Mesendoderm (in vitro differentiated cells): ENCODE data around the gene PPM1N.

Experiments
- DNase-seq: peaks from one replicate; pipeline ENCODE4 v3.0.0; 2013
- H2AK5ac ChIP-seq: 2 replicates; pipeline ENCODE4 v1.6.1; 2013; ENCODE audit warnings: low read length, inconsistent platforms
- H2BK120ac ChIP-seq: 2 replicates; pipeline ENCODE4 v1.6.1; 2013; ENCODE audit warnings: low read depth, mild to moderate bottlenecking, low read length, moderate library complexity, mixed read lengths
- H2BK15ac ChIP-seq: replicated peaks from 2 replicates; pipeline ENCODE4 v1.6.1; 2013; ENCODE audit warnings: low read depth, mild to moderate bottlenecking, moderate library complexity
- H2BK5ac ChIP-seq: 2 replicates; pipeline ENCODE4 v1.6.1; 2013; ENCODE audit warnings: low read length, inconsistent platforms
- H3K18ac ChIP-seq: 2 replicates; pipeline ENCODE4 v1.6.1; 2013; ENCODE audit warnings: mild to moderate bottlenecking, low read length, mixed read lengths
- H3K23ac ChIP-seq: one replicate; pipeline ENCODE4 v1.6.1; 2013; ENCODE audit warnings: low read length
- H3K27ac ChIP-seq: 2 replicates; pipeline ENCODE4 v1.5.1; 2013; ENCODE audit warnings: low read depth, mild to moderate bottlenecking, inconsistent platforms, low read length, moderate library complexity
- H3K27me3 ChIP-seq: 2 replicates; pipeline ENCODE4 v1.6.1; 2013; ENCODE audit warnings: low read length, control low read depth, mild to moderate bottlenecking, inconsistent platforms; ENCODE audit not compliant: insufficient read depth, poor library complexity
- H3K36me3 ChIP-seq: 2 replicates; pipeline ENCODE4 v1.6.1; 2013; ENCODE audit warnings: low read length, inconsistent platforms; ENCODE audit not compliant: control insufficient read depth, insufficient read depth
- H3K4ac ChIP-seq: one replicate; pipeline ENCODE4 v1.6.1; 2013; ENCODE audit warnings: low read depth, mild to moderate bottlenecking, low read length, moderate library complexity
- H3K4me1 ChIP-seq: 2 replicates; pipeline ENCODE4 v1.6.1; 2013; ENCODE audit warnings: low read depth, low read length, inconsistent platforms; ENCODE audit not compliant: control insufficient read depth
- H3K4me2 ChIP-seq: 2 replicates; pipeline ENCODE4 v1.6.1; 2013; ENCODE audit warnings: low read length
- H3K4me3 ChIP-seq: 2 replicates; pipeline ENCODE4 v1.5.1; 2013; ENCODE audit warnings: mild to moderate bottlenecking, low read length
- H3K56ac ChIP-seq: one replicate; pipeline ENCODE4 v1.6.1; 2013; ENCODE audit warnings: low read length
- H3K79me1 ChIP-seq: 2 replicates; pipeline ENCODE4 v1.6.1; 2013; ENCODE audit warnings: low read length, inconsistent platforms
- H3K79me2 ChIP-seq: 2 replicates; pipeline ENCODE4 v1.6.1; 2013; ENCODE audit warnings: mild to moderate bottlenecking, low read length; ENCODE audit not compliant: control insufficient read depth, insufficient read depth
- H3K9ac ChIP-seq: 2 replicates; pipeline ENCODE4 v1.6.1; 2013; ENCODE audit warnings: low read length, inconsistent platforms
- H4K5ac ChIP-seq: one replicate; pipeline ENCODE4 v1.6.1; 2013; ENCODE audit warnings: low read length
- H4K8ac ChIP-seq: one replicate; pipeline ENCODE4 v1.6.1; 2013; ENCODE audit warnings: low read depth, mild to moderate bottlenecking, control low read depth, low read length, moderate library complexity
- WGBS: extraction: QIAGEN DNeasy Blood & Tissue Kit; methylation state at CpG from one replicate; pipeline ENCODE4 v1.1.7; 2013; ENCODE audit warnings: low lambda C conversion rate, missing lambda C conversion rate; ENCODE audit not compliant: insufficient coverage; ENCODE audit errors: extremely low coverage; 5-methylcytosine and 5-hydroxymethylcytosine counted together

PPM1N gene

GRCh38 chr19:45483033-45483432 is 15.2 kb upstream of the PPM1N start:
- no peaks in the 10 kb centered on the region for H3K79me2 ChIP-seq
- no peak overlapping the region for H3K23ac ChIP-seq
- H2BK120ac ChIP-seq = no peak overlapping the region
- H3K4me1 ChIP-seq = no peaks in the 10 kb centered on the region
- no peak overlapping the region for H4K8ac ChIP-seq
- H3K36me3 ChIP-seq = no peaks in the 10 kb centered on the region
- H3K9ac ChIP-seq = no peak overlapping the region
- no peak overlapping the region for H3K4me2 ChIP-seq
- no peak overlapping the region for H2BK15ac ChIP-seq
- H3K18ac ChIP-seq = no peak overlapping the region
- no peak overlapping the region for H3K4me3 ChIP-seq
- H3K56ac ChIP-seq = no peak overlapping the region
- H2BK5ac ChIP-seq = no peak overlapping the region
- H2AK5ac ChIP-seq = no peak overlapping the region
- no peak overlapping the region for H4K5ac ChIP-seq
- H3K4ac ChIP-seq = no peak overlapping the region
- no peaks in the 10 kb centered on the region for H3K27me3 ChIP-seq
- no peak overlapping the region for H3K27ac ChIP-seq
- no peaks in the 10 kb centered on the region for H3K79me1 ChIP-seq
- no peak for DNase-seq
- WGBS = no CpG with 5 or more reads among the region's 5 CpGs

DNA sequence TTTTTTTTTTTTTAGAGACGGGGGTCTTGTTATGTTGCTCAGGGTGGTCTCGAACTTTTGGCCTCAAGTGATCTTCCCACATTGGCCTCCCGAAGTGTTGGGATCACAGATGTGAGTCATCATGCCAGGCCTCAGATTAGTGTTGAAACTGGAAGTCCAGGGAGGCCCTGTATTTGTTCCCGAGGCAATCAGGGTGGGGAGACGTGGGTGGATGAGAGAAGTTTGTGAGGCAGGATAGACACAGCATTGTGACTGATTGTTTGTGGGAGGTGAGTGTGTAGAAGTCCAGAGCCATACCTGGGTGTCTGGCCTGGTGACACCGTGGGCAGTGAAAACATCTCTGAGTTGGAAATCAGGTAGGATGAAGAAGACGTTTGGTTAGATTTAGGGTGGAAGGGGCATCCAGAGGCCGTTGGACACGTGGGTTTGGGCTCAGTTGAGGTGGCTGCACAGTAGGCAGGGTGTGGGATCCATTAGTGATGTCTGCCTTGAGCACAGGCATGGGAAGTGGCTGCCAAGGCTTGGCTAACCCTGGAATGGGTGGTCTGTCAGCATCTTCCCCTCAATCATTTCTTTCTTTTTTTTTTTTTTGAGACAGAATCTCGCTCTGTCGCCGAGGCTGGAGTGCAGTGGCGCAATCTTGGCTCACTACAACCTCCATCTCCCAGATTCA is 13.8 kb upstream of the PPM1N start:
- Histone ChIP-seq H3K4me3 (no peak overlapping the region), H2AK5ac (no peak overlapping the region), H3K4me1 (no peaks in the 10 kb centered on the region), H2BK120ac (no peak overlapping the region), H3K9ac (no peak overlapping the region), H3K36me3 (no peaks in the 10 kb centered on the region), H3K4ac (no peak overlapping the region), H3K4me2 (no peak overlapping the region), H2BK15ac (no peak overlapping the region), H3K23ac (no peak overlapping the region), H3K27ac (no peak overlapping the region), H3K56ac (no peak overlapping the region), H2BK5ac (no peak overlapping the region), H3K79me1 (no peaks in the 10 kb centered on the region), H3K27me3 (no peaks in the 10 kb centered on the region), H4K5ac (no peak overlapping the region), H3K18ac (no peak overlapping the region), H4K8ac (no peak overlapping the region), H3K79me2 (no peaks in the 10 kb centered on the region)
- WGBS = no CpG with 5 or more reads among the region's 13 CpGs
- DNase-seq = no peak

DNA sequence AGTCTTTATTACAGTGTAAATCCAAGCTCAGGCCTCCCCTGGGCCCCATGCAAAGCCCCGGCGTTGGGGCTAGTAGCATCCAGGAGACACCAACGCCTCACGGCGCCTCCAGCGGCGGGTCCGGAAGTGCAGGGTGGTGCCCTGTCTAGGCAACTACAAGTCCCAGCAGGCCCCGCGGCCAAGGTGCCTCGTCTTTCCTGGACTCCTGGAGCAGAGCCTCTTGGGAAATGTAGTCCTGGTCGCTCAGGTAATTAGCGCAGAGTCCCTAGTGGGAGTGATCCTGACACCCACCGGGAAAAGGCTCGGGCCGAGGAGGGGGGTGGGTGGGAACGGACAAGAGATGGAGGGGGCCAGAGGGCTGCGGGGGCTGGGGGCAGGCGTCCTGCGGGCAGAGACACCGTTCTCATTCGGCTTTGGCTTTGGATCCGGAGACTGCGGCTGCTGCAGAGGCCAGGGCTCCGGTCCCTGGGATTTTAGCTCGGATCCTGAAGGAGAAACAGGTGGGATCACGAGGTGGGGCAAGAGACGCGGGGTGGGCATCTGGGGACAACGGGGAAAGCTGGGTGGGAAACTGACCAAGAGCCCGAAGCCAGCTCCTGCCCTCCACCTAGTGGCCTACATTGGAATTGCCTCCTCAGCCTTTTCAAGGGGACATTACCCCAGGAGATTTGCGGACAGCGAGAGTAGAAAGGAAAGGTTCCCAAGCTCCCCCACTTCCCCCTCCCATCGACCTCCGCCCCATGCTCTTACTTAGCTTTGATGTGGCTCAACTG is 12.8 kb upstream of the PPM1N start:
- no peak overlapping the region for H3K27ac ChIP-seq
- no peak overlapping the region for H2BK15ac ChIP-seq
- peak overlapping the region; percentile 33 for H3K4me3 ChIP-seq
- H3K79me1 ChIP-seq = no peaks in the 10 kb centered on the region
- no peaks in the 10 kb centered on the region for H3K36me3 ChIP-seq
- H3K4me2 ChIP-seq = peak overlapping the region; percentile 76
- WGBS = no CpG with 5 or more reads among the region's 35 CpGs
- no peak overlapping the region for H3K23ac ChIP-seq
- H3K4ac ChIP-seq = peak overlapping the region; percentile 58
- no peaks in the 10 kb centered on the region for H3K79me2 ChIP-seq
- H3K9ac ChIP-seq = peak overlapping the region; percentile 69
- H4K8ac ChIP-seq = no peak overlapping the region
- H4K5ac ChIP-seq = no peak overlapping the region
- H3K56ac ChIP-seq = peak overlapping the region; percentile 76
- no peak overlapping the region for H2BK5ac ChIP-seq
- H3K18ac ChIP-seq = peak overlapping the region; percentile 94
- H3K27me3 ChIP-seq = no peaks in the 10 kb centered on the region
- DNase-seq = peak; percentile 97
- no peak overlapping the region for H2BK120ac ChIP-seq
- H3K4me1 ChIP-seq = no peaks in the 10 kb centered on the region
- H2AK5ac ChIP-seq = no peak overlapping the region

GRCh38 chr19:45488708-45489107 is 9.5 kb upstream of the PPM1N start:
- Histone ChIP-seq H3K79me1 (no peaks in the 10 kb centered on the region), H3K56ac (no peak overlapping the region), H3K4me1 (no peaks in the 10 kb centered on the region), H2BK5ac (no peak overlapping the region), H3K27me3 (no peaks in the 10 kb centered on the region), H3K23ac (no peak overlapping the region), H2BK120ac (no peak overlapping the region), H3K36me3 (no peaks in the 10 kb centered on the region), H3K4me2 (no peak overlapping the region), H3K4ac (no peak overlapping the region), H4K5ac (no peak overlapping the region), H3K79me2 (no peaks in the 10 kb centered on the region), H3K18ac (no peak overlapping the region), H2AK5ac (no peak overlapping the region), H2BK15ac (no peak overlapping the region), H3K27ac (no peak overlapping the region), H3K9ac (no peak overlapping the region), H4K8ac (no peak overlapping the region), H3K4me3 (no peak overlapping the region)
- WGBS = no CpG with 5 or more reads among the region's 15 CpGs
- no peak for DNase-seq

DNA sequence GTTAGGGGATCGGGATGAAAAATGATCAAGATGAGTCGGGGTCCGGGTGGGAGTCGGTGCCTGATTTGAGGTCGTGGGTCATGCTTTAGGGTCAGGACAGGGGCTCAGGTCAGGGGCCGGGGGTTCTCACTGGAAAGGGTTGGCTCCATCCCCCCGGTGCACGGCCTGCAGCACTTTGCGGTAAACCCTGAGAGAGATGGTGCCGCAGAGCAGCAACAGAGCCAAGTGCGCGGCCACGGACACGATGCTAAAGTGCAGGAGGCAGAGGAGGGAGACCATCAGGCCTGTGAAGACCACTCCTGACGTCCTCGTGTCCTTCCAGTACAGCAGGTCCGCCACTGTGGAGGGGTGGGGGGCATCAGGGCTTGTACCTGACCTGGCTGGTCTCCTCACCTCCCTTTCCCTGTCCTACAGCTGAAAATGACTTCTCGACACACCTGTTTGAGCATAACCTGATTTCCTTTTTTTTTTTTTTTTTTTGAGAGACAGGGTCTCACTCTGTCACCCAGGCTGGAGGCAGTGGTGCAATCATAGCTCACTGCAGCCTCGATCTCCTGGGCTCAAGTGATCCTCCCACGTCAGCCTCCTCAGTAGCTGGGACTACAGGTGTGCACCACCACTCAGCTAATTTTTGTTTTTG is 8.9 kb upstream of the PPM1N start:
- H4K5ac ChIP-seq = no peak overlapping the region
- H2AK5ac ChIP-seq = no peak overlapping the region
- no peak for DNase-seq
- H3K4me1 ChIP-seq = no peaks in the 10 kb centered on the region
- H3K9ac ChIP-seq = no peak overlapping the region
- H3K4me2 ChIP-seq = no peak overlapping the region
- H3K27me3 ChIP-seq = no peaks in the 10 kb centered on the region
- H3K18ac ChIP-seq = no peak overlapping the region
- H3K56ac ChIP-seq = no peak overlapping the region
- no peaks in the 10 kb centered on the region for H3K79me1 ChIP-seq
- H2BK5ac ChIP-seq = no peak overlapping the region
- 100% methylated on average over 2 of the region's 20 CpGs for WGBS
- H3K27ac ChIP-seq = no peak overlapping the region
- H4K8ac ChIP-seq = no peak overlapping the region
- no peak overlapping the region for H2BK120ac ChIP-seq
- no peak overlapping the region for H3K23ac ChIP-seq
- no peaks in the 10 kb centered on the region for H3K36me3 ChIP-seq
- no peak overlapping the region for H3K4ac ChIP-seq
- no peaks in the 10 kb centered on the region for H3K79me2 ChIP-seq
- H2BK15ac ChIP-seq = no peak overlapping the region
- no peak overlapping the region for H3K4me3 ChIP-seq
